HG02642 (cell line): ENCODE data around the gene NSMF.

ENCODE experiments used
- ATAC-seq: cut with Tn5 transposase; IDR thresholded peaks from one replicate; pipeline ENCODE4 v1.9.1; 2021; ENCODE audit warnings: mild to moderate bottlenecking; ENCODE audit not compliant: unreplicated experiment, poor library complexity

NSMF gene

DNA sequence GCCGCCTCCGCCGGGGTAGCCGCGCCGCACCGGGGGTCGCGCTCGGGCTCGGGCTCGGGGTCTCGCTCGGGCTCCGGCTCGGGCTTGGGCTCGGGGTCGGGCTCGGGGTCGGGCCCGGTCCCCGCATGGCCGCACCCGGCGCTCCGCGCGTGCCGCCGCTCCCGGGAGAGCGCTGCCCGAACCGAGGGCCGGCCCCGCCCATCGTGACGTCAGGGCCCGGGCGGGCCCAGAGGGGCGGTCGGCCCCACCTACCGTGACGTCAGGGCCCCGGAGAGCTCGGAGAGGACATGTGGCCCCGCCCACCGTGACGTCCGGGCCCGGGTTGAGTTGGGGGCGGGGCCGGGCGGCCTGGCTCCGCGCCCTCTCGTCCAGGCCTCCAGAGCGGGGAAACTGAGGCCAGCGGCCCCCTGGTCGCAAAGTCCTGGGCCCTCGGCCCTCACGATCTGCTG is at the start of gene NSMF:
TSS of gene NSMF (minus strand) at position 183 of the 449 bp plus-strand sequence. CDS start 232 bp downstream, outside the sequence.
- peak; percentile 69 for ATAC-seq

DNA sequence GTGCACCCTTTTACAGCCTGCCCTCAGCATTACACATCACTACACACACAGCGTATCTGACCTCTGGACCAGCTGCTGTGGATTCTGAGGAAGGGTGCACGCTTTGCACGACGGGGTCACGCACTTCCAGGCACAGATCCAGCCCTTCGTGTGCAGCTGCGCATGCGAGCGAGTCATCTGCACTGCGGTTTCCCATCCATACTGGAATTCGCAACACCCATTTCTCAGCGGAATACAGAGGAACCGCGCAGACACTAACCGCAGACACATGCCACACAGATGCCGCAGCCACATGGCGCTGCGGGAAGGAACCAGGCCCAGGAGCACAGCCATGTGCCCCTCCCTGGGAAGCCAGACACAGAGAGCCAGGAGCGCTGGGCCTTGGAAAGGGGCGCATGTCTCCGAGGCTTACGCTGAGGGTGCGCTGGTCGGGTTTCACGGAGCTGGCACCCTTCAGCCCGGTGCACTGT is 47.6 kb upstream of the NSMF start:
- ATAC-seq: no peak

DNA sequence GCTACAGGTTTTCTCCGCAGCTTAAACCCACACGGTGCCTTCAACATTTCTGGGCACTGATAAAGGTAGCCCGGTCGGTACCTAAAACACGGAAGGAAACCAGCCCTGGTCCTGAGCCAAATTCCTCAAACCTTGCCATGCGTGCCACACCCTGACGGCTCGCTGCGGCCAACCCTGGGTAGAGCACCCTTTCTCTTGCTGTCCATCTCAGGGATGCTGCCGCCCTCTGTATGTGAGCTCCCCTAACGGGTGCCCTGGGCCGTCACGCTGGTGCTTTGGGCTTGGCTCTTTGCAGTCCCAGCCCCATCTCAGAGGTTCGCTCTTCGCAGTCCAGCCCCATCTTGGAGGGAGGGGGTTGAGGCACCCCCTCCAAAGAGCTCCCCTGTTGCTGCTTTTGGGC is 47.1 kb upstream of the NSMF start:
- no peak for ATAC-seq

DNA sequence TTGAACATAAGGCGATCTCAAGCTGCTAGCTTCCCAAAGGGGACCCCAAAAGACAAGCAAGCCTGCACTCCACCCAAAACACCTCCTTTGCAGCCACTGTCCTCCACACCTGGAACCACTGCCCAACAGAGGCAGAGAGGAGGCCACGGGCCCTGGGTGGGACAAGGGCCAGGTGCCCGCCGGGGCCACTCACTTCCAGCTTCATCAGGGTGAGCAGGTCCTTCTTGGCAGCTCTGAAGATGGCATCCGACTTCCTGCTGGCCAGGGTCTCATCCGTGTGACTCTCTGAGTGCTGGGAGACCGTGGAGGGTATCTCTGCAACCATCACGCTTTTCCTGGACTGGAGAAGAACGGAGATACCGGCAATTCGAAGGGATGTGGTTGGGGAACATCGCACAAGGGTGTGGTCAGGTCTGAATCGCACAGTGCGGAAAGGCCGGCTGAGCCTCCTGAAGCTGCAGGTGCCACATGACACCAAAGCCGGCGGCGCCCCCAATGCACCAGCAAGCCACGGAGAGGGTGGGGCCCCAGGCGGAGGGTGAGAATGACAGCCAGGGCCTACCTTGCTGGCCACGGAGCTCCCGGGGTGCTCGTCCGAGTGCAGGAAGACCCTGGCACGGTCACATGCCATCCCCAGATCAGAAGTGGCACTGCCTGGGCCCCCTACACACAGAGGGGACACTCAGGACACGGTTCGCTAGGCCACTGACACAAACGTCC is 46.4 kb upstream of the NSMF start:
- no peak for ATAC-seq

DNA sequence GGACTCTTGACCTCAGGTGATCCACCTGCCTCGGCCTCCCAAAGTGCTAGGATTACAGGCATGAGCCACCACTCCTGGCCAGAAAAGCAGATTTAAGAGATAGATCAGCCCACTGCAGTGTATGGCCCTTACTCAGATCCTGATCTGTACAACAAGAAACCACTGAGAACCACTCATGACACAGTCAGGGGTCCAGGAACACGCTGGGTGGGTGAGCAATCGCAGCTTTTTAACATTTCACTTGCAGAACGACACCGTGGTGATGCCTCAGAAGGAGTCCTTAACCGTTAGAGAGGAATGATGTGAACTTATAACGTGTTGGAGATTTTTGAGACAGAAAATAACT is 45.3 kb upstream of the NSMF start:
- no peak for ATAC-seq

- no peak for ATAC-seq
Observed at GRCh38 chr9:137502008-137502911, 43.1 kb upstream of the NSMF start.

DNA sequence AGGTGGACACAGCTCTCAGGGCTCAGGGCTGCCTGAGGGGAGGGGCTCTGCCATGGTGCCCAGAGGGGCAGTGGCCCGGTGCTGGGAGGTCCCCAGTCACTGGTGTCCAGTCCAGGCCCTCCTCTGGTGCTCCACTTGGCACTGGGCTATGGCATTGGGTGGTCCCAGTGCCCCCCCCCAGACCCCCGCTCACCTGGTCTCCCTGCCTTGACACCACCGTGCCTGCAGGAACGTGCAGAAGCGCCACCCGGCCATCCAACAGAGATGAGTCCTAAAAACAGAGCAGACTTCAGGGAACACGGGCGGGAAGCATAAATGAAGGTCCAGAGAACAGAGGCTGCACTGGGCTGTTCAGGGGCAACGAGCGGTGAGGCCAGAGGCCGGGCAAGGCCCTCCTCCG is 42.3 kb upstream of the NSMF start:
- no peak for ATAC-seq

- no peak for ATAC-seq
Observed at GRCh38 chr9:137500666-137501397, 41.7 kb upstream of the NSMF start.

- no peak for ATAC-seq
Observed at GRCh38 chr9:137499858-137500661, 40.9 kb upstream of the NSMF start.

GRCh38 chr9:137499416-137499815 is 40.3 kb upstream of the NSMF start:
- no peak for ATAC-seq

DNA sequence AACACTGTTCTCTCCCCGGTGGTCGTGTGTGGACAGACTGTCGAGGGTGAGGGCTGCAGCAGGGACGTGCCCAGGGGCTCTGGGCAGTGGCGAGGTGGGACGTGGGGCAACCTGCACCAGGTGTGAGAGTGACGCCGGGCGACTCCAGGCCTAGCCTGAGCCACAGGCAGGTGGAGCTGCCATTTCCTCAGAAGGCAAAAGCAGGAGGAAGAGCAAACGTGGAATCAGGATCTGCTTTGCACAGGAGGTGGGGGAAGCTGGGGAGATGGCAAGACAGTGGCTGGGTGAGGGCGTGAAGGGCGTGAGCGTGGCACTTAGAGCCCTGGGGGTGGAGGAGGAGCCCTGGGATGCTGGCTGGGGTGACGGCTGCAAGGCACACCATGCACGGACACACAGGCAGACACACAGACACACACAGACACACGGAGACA is 39.6 kb upstream of the NSMF start:
- no peak for ATAC-seq

DNA sequence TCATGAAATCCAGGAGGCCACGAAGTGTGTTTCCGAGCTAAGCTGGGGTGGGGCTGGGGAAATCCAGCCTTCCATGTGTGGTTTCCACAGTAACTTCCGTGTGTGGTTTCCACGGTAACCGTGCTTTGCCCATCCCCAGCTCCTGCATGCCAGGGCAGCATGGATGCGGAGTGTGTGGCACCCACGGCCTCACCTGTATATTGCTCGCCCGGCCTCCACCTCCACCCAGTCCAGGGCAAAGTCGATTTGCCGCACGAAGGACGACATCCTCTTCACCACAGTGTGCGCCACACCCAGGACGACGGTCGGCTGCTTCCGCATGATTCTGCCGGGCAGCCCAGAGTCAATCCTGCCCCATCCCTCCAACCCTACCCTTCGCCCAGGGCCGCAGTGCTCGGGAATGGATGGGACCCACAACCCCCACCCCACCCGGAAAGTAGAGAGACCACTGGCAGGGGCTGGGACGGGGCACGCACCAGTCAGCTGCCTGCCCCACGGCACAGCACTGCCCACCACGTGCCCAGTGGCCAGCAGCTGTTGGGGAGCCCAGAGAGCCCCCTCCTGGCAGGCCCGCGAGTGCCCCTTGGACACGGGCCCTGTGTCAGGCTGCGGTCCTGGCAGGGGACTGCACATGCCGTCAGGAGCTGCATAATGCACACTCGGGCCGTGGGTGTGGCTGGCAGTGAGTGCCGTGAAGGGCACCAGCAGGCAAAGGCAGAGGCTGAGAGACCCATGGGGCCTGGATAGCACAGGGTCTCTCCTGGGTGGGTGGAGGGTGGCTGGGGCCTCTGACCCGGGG is 39.0 kb upstream of the NSMF start:
- no peak for ATAC-seq

DNA sequence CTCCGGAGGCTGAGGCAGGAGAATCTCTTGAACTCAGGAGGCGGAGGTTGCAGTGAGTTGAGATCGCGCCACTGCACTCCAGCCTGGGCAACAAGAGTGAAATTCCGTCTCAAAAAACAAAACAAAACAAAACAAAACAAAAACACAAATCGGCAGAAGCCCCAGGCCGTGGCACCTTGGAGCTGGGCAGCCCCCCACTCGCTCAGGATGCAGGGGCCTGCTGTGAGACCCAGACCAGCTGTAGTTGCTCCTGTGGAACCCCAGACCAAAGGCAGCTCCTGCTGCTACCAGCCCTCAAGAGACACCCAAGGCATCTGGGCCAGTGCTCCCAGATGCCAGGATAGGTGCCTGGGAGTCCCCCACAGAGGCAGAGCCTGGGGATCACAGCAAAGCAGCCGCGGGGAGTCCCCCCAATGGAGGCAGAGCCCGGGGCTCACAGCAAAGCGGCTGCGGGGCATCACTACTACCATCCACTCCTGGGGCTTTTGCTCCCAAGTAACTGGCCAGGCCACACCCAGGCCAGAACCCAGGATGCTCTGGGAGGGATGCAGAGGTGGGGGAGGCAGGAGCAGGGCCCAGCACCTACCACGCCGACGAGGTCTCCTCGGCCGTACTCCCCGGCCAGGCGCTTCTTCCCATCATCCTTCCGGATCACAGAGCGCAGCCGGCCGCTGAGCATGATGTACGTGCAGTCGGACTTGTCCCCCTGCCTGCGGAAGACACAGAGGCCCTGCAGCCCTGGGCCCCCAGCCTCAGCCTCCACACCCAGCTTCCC is 37.7 kb upstream of the NSMF start:
- ATAC-seq: no peak

DNA sequence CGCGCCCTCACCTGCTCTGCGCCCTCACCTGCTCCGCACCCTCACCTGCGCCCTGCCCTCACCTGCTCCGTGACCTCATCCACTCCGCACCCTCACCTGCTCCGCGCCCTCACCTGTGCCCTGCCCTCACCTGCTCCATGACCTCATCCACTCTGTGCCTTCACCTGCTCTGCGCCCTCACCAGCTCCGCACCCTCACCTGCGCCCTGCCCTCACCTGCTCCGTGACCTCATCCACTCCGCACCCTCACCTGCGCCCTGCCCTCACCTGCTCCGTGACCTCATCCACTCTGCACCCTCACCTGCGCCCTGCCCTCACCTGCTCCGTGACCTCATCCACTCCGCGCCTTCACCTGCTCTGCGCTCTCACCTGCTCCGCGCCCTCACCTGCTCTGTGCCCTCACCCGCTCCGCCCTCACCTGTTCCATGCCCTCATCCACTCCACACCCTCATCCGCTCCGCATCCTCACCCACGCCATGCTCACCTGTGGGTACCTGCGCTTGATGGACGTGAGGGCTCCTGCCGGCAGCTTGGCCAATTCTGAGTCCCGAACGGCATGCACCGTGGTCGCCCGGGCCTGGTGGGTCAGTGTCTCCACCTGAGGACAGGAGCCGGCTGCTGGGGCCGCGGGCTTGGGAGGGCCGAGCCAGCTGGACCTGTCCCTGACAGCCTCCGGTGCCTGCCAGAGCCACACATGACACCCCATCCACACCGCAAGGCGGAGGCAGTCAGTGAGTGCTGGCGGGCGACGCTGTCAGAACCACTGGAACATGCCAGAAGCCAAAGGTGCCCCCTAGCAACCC is 35.6 kb upstream of the NSMF start:
- ATAC-seq: no peak

GRCh38 chr9:137494104-137494544 is 35.0 kb upstream of the NSMF start:
- no peak for ATAC-seq

- ATAC-seq: no peak
Observed at GRCh38 chr9:137493364-137494103, 34.4 kb upstream of the NSMF start.
